MM.1S (cell line): ENCODE measurements around the gene METTL24.

Source experiments
- DNase-seq: peaks from one replicate; pipeline ENCODE4 v3.0.0-alpha.2; 2015
- H2AFZ ChIP-seq: fragments of 300-600 bp; sonication (generic); 2 replicates; pipeline ENCODE4 v1.6.0; 2016; ENCODE audit warnings: antibody characterized with exemption, low read length
- H3F3A ChIP-seq: fragments of 300-600 bp; sonication (generic); 2 replicates; pipeline ENCODE4 v1.6.1; 2016; ENCODE audit warnings: mild to moderate bottlenecking, antibody characterized with exemption, low read length, moderate library complexity, mixed read lengths; ENCODE audit not compliant: insufficient read depth
- H3K27ac ChIP-seq: fragments of 300-600 bp; sonication (generic); 2 replicates; pipeline ENCODE4 v1.5.1; 2016; ENCODE audit warnings: mild to moderate bottlenecking, low read length
- H3K27me3 ChIP-seq: fragments of 300-600 bp; sonication (generic); replicated peaks from 2 replicates; pipeline ENCODE4 v1.6.0; 2016; ENCODE audit warnings: low read length; ENCODE audit not compliant: insufficient read depth
- H3K36me3 ChIP-seq: fragments of 300-600 bp; sonication (generic); replicated peaks from 2 replicates; pipeline ENCODE4 v1.6.1; 2016; ENCODE audit warnings: mild to moderate bottlenecking, low read length, mixed read lengths; ENCODE audit not compliant: insufficient read depth
- H3K4me1 ChIP-seq: fragments of 300-600 bp; sonication (generic); 2 replicates; pipeline ENCODE4 v1.6.1; 2016; ENCODE audit warnings: low read length, mixed read lengths
- H3K4me2 ChIP-seq: fragments of 300-600 bp; sonication (generic); 2 replicates; pipeline ENCODE4 v1.6.0; 2016; ENCODE audit warnings: low read depth, low read length
- H3K4me3 ChIP-seq: fragments of 300-600 bp; sonication (generic); 2 replicates; pipeline ENCODE4 v1.5.1; 2016; ENCODE audit warnings: low read length, mixed read lengths
- H3K79me2 ChIP-seq: fragments of 300-600 bp; sonication (generic); 2 replicates; pipeline ENCODE4 v1.6.1; 2016; ENCODE audit warnings: mixed run types, low read length, mixed read lengths
- H3K9ac ChIP-seq: fragments of 300-600 bp; sonication (generic); 2 replicates; pipeline ENCODE4 v1.6.1; 2016; ENCODE audit warnings: low read length, mixed read lengths
- H3K9me2 ChIP-seq: fragments of 300-600 bp; sonication (generic); replicated peaks from 2 replicates; pipeline ENCODE4 v1.6.1; 2016; ENCODE audit warnings: mild to moderate bottlenecking, low read length, mixed read lengths; ENCODE audit not compliant: insufficient read depth
- H3K9me3 ChIP-seq: fragments of 300-600 bp; sonication (generic); replicated peaks from 2 replicates; pipeline ENCODE4 v1.6.1; 2016; ENCODE audit warnings: mild to moderate bottlenecking, low read length, mixed read lengths; ENCODE audit not compliant: insufficient read depth
- H4K20me1 ChIP-seq: fragments of 300-600 bp; sonication (generic); 2 replicates; pipeline ENCODE4 v1.6.1; 2016; ENCODE audit warnings: mild to moderate bottlenecking, low read length, moderate library complexity, mixed read lengths; ENCODE audit not compliant: insufficient read depth
- CTCF ChIP-seq: fragments of 300-600 bp; sonication (generic); IDR thresholded peaks from 2 replicates; pipeline ENCODE4 v1.5.1; 2016; ENCODE audit warnings: antibody characterized with exemption, low read length, mixed read lengths
- EZH2 ChIP-seq: fragments of 300-600 bp; sonication (generic); optimal IDR thresholded peaks from 2 replicates; pipeline ENCODE3; 2017; ENCODE audit warnings: low read depth, mild to moderate bottlenecking, antibody characterized with exemption, low read length, mixed read lengths
- EZH2phosphoT487 ChIP-seq: fragments of 300-600 bp; sonication (generic); IDR thresholded peaks from 2 replicates; pipeline ENCODE4 v1.6.1; 2018; ENCODE audit warnings: antibody characterized with exemption, low read length

Gene METTL24

GRCh38 chr6:110341067-110341466, 17.1 kb downstream of the METTL24 start:
- Histone ChIP-seq H4K20me1 (no peaks in the 10 kb centered on the region), H3K9me2 (no peaks in the 10 kb centered on the region), H3K4me3 (no peak overlapping the region), H3K4me2 (no peak overlapping the region), H3K79me2 (no peaks in the 10 kb centered on the region), H3K27me3 (peaks cover under 1% of the 10 kb centered on the region; the same call in 1 of the 2 replicates), H3K4me1 (no peaks in the 10 kb centered on the region), H3K27ac (no peak overlapping the region), H3K9ac (no peak overlapping the region), H2AFZ (no peak overlapping the region), H3K36me3 (no peaks in the 10 kb centered on the region), H3K9me3 (no peaks in the 10 kb centered on the region), H3F3A (no peaks in the 10 kb centered on the region)
- no peak for DNase-seq
- no peak for TF ChIP-seq EZH2
- TF ChIP-seq CTCF, result no peak
- no peak for TF ChIP-seq EZH2phosphoT487

- DNase-seq, result no peak
- no peaks in the 10 kb centered on the region for H3K9me2 ChIP-seq
- H3K27ac ChIP-seq, result no peak overlapping the region
- H3K4me3 ChIP-seq, result no peak overlapping the region
- no peaks in the 10 kb centered on the region for H3K36me3 ChIP-seq
- H3K4me2 ChIP-seq, result no peak overlapping the region
- H3K9ac ChIP-seq, result no peak overlapping the region
- no peaks in the 10 kb centered on the region for H3F3A ChIP-seq
- H3K79me2 ChIP-seq, result no peaks in the 10 kb centered on the region
- H4K20me1 ChIP-seq, result no peaks in the 10 kb centered on the region
- TF ChIP-seq EZH2, result no peak
- no peak for TF ChIP-seq EZH2phosphoT487
- no peak for TF ChIP-seq CTCF
- H2AFZ ChIP-seq, result no peak overlapping the region
- H3K9me3 ChIP-seq, result no peaks in the 10 kb centered on the region
- H3K27me3 ChIP-seq, result peaks cover 6% of the 10 kb centered on the region; the same call in 1 of the 2 replicates
- H3K4me1 ChIP-seq, result no peaks in the 10 kb centered on the region
Observed at GRCh38 chr6:110340392-110340965, 17.7 kb downstream of the METTL24 start.

GRCh38 chr6:110338820-110339470, 19.2 kb downstream of the METTL24 start:
- H3K4me2 ChIP-seq, result no peak overlapping the region
- DNase-seq, result no peak
- no peak overlapping the region for H3K4me3 ChIP-seq
- peaks cover 16% of the 10 kb centered on the region for H3K27me3 ChIP-seq
- no peaks in the 10 kb centered on the region for H4K20me1 ChIP-seq
- TF ChIP-seq EZH2, result no peak
- H3K4me1 ChIP-seq, result no peaks in the 10 kb centered on the region
- H3K9ac ChIP-seq, result no peak overlapping the region
- H3K9me2 ChIP-seq, result no peaks in the 10 kb centered on the region
- no peaks in the 10 kb centered on the region for H3K9me3 ChIP-seq
- H3K36me3 ChIP-seq, result no peaks in the 10 kb centered on the region
- no peaks in the 10 kb centered on the region for H3F3A ChIP-seq
- H2AFZ ChIP-seq, result no peak overlapping the region
- H3K79me2 ChIP-seq, result no peaks in the 10 kb centered on the region
- no peak overlapping the region for H3K27ac ChIP-seq

- Histone ChIP-seq H4K20me1 (no peaks in the 10 kb centered on the region), H3K4me2 (no peak overlapping the region)
Observed at GRCh38 chr6:110337486-110337885, 20.7 kb downstream of the METTL24 start.

More at GRCh38 chr6:110337486-110337885, 20.7 kb downstream of the METTL24 start:
- DNase-seq, result no peak
- Histone ChIP-seq H2AFZ (no peak overlapping the region), H3K27me3 (peaks cover 24% of the 10 kb centered on the region), H3K9me2 (no peaks in the 10 kb centered on the region), H3K79me2 (no peaks in the 10 kb centered on the region), H3K9ac (no peak overlapping the region), H3K4me1 (no peaks in the 10 kb centered on the region), H3F3A (no peaks in the 10 kb centered on the region), H3K27ac (no peak overlapping the region), H3K4me3 (no peak overlapping the region), H3K9me3 (no peaks in the 10 kb centered on the region), H3K36me3 (no peaks in the 10 kb centered on the region)
- TF ChIP-seq CTCF, result no peak
- no peak for TF ChIP-seq EZH2
- TF ChIP-seq EZH2phosphoT487, result no peak
